Activated CD4-positive, alpha-beta T cell treated with anti-CD3 and anti-CD28 coated beads, Interleukin-10, Interleukin-2, amounts not matched to agents 100 ng/mL and 50 ng/mL, durations not matched to agents 16 hours and 8 hours (primary cell): ENCODE data around the gene ANKRD55.
"Not testable (repeated sequence)": the region's sequence is repeated elsewhere in the genome, so short reads cannot be mapped to it uniquely, and the experiment has no call there.

Experiments
- DNase-seq: peaks from one replicate; pipeline ENCODE4 v3.0.0-alpha.2; 2020

Gene ANKRD55

GRCh38 chr5:56142614-56143372 is 90.3 kb downstream of the ANKRD55 start:
- no peak for DNase-seq

- no peak for DNase-seq
Observed at GRCh38 chr5:56142233-56142613, 90.9 kb downstream of the ANKRD55 start.

GRCh38 chr5:56140073-56140472 is 93.1 kb downstream of the ANKRD55 start:
- no peak for DNase-seq

GRCh38 chr5:56130664-56131063 is 102.5 kb downstream of the ANKRD55 start:
- DNase-seq: no peak

GRCh38 chr5:56129288-56129687 is 103.8 kb downstream of the ANKRD55 start:
- DNase-seq: peak; percentile 32

GRCh38 chr5:56128113-56128512 is 105.0 kb downstream of the ANKRD55 start:
- peak; percentile 66 for DNase-seq

- DNase-seq: peak; percentile 20
Observed at GRCh38 chr5:56126487-56127179, 106.5 kb downstream of the ANKRD55 start.

- DNase-seq: no peak
Observed at GRCh38 chr5:56123531-56124243, 109.4 kb downstream of the ANKRD55 start.

- not testable (repeated sequence) for DNase-seq
Observed at GRCh38 chr5:56122360-56122985, 110.7 kb downstream of the ANKRD55 start.

- DNase-seq: no peak
Observed at GRCh38 chr5:56119050-56119449, 114.1 kb downstream of the ANKRD55 start.

- peak; percentile 34 for DNase-seq
Observed at GRCh38 chr5:56116599-56117141, 116.5 kb downstream of the ANKRD55 start.

GRCh38 chr5:56115589-56115988 is 117.5 kb downstream of the ANKRD55 start:
- no peak for DNase-seq

- DNase-seq: no peak
Observed at GRCh38 chr5:56112526-56113121, 120.5 kb downstream of the ANKRD55 start.

- no peak for DNase-seq
Observed at GRCh38 chr5:56111404-56111781, 121.7 kb downstream of the ANKRD55 start.

- no peak for DNase-seq
Observed at GRCh38 chr5:56110646-56111403, 122.3 kb downstream of the ANKRD55 start.

- DNase-seq: no peak
Observed at GRCh38 chr5:56108246-56108645, 124.9 kb downstream of the ANKRD55 start.

- no peak for DNase-seq
Observed at GRCh38 chr5:56106837-56107236, 126.3 kb downstream of the ANKRD55 start.

- DNase-seq: no peak
Observed at GRCh38 chr5:56105511-56106291, 127.4 kb downstream of the ANKRD55 start.

GRCh38 chr5:56102889-56103288 is 130.2 kb downstream of the ANKRD55 start:
- no peak for DNase-seq

GRCh38 chr5:56102207-56102606 is 130.9 kb downstream of the ANKRD55 start:
- DNase-seq: not testable (repeated sequence)

- no peak for DNase-seq
Observed at GRCh38 chr5:56101180-56101579, 131.9 kb downstream of the ANKRD55 start.
